ENCODE results near the gene SETMAR. TPM values are rescaled to one million over a fixed set of nuclear protein-coding genes. Genes with fewer than 3 reads are reported as not detected.

Gene SETMAR
- total and polyA plus RNA-seq, 2 of the 8 experiments (the other 6 are each of a cell fraction or from before 2014, with no cell fraction given) = 16.1 to 25.3 TPM

- TF ChIP-seq PHF8 (conservative IDR thresholded peaks at IDR 0.05; ENCODE audit: low read depth, low read length) (no peak), EZH2 (IDR thresholded peaks at IDR 0.05; ENCODE audit: low read depth, low read length, severe bottlenecking) (no peak), BACH1 (IDR thresholded peaks at IDR 0.05; ENCODE audit: low read length) (no peak), TBP (IDR thresholded peaks at IDR 0.05; ENCODE audit: low read depth, low read length) (no peak), HDAC2 (IDR thresholded peaks at IDR 0.05; ENCODE audit: borderline replicate concordance in 1 of 2, low read depth in 2 of 2, low read length in 2 of 2) (no peak), JUND (IDR thresholded peaks at IDR 0.05; ENCODE audit: low read length) (no peak), SIRT6 (IDR thresholded peaks at IDR 0.05; ENCODE audit: low read length) (no peak), SIN3A (conservative IDR thresholded peaks at IDR 0.05 in 1 of 2, IDR thresholded peaks at IDR 0.05 in 1 of 2; ENCODE audit: low read depth in 1 of 2, low read length in 2 of 2) (no peak)
These were observed 48.1 kb downstream of the SETMAR start (continued) for GRCh38 chr3:4351164-4351855.
